ENCODE results near the gene PRAMEF9. TPM values are rescaled to one million over a fixed set of nuclear protein-coding genes. Genes with fewer than 3 reads are reported as not detected.
"Not testable (repeated sequence)": the region's sequence is repeated elsewhere in the genome, so short reads cannot be mapped to it uniquely, and the experiment has no call there.

The PRAMEF9 gene
- total RNA-seq (2014; rRNA removed; shearing (Covaris generic)), result not detected in 2 replicates

DNA sequence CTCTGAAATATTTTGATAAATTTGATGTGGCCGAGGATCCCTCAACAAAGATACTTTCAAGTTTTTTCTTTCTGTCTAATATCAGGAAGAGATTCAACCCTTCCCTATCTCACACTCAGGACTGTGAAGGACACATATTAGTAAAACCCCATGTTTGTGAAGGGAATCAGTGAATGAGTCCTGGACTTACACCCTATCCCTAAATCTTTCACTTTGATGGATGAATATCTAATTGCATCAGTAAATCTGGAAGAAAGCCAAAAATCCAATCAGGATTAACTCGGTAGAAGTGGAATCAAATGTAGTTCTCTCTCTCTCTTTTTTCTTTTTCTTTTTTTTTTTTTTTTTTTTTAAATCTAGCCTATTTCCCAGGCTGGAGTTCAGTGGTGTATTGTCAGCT lies at the start of gene PRAMEF9:
Gene PRAMEF9, plus strand, starts transcription at position 301 of the 400 bp plus-strand sequence. CDS start 3,433 bp downstream, outside the sequence.
- not testable (repeated sequence) for DNase-seq (ENCODE audit: low read depth)

DNA sequence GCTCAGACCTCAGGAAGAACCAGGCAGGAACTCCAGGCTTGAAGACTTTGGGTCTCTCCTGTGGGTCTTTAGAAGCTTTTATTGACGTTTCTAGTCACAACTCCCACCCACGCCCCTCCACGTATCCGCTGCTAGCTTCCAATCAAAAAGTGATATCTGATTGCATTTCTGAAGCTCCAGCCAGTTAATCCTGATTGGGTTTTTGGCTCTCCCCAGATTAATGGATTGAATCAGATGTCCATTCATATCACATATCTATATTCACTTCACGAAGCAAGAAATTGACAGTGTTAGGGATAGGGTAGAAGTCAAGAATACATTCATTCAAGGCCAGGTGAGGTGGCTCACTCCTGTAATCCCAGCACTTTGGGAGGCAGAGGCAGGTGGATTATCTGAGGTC lies 15.7 kb upstream of the PRAMEF9 start, which contains the start of gene PRAMEF26:
Gene PRAMEF26, minus strand, starts transcription at position 101 of the 400 bp plus-strand sequence. CDS start 2,914 bp downstream, outside the sequence.
- not testable (repeated sequence) for DNase-seq (ENCODE audit: low read depth)

DNA sequence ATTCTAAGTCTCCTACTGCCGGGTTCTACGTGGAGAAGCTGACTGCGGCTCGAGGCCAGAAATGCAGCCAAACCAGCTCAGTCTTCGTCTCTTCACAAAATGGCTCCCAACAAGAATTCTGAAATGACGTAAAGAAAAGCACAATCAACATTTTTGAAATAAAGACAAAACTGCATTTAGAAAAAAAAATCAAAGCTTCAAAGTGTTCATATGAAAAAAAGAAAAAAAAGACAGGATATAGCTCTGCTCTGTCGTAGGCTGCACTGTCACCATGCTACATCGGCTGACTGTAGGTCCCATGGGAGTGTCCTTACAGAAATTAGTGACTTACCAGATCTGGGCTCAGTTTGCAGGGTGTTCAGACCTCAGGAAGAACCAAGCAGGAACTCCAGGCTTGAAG lies 6.1 kb upstream of the PRAMEF9 start, which contains the start of gene HNRNPCL4:
Gene HNRNPCL4, minus strand, starts transcription at position 101 of the 400 bp plus-strand sequence. CDS start 164 bp downstream, outside the sequence.
- DNase-seq (ENCODE audit: low read depth), result not testable (repeated sequence)

DNA sequence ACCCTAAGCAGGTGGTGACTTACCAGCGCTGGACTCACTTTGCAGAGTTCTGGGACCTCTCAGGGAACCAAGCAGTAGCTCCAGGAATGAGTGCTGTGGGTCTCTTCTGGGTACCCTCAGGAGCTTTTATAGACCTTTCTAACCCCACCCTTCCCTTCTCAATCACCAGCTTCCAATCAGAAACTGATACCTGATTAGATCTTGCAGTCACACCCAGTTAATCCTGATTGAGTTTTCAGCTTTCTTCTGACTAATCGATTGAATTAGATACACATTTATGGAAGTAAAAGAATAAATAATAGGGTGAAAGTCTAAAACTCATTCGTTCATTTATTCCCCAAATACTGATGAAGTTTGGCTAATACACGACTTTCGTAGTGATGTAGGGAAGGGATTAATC lies 29.7 kb downstream of the PRAMEF9 start, which contains the start of gene PRAMEF13:
Gene PRAMEF13, minus strand, starts transcription at position 101 of the 400 bp plus-strand sequence. CDS start 1,820 bp downstream, outside the sequence.
- DNase-seq (ENCODE audit: low read depth), result not testable (repeated sequence)

DNA sequence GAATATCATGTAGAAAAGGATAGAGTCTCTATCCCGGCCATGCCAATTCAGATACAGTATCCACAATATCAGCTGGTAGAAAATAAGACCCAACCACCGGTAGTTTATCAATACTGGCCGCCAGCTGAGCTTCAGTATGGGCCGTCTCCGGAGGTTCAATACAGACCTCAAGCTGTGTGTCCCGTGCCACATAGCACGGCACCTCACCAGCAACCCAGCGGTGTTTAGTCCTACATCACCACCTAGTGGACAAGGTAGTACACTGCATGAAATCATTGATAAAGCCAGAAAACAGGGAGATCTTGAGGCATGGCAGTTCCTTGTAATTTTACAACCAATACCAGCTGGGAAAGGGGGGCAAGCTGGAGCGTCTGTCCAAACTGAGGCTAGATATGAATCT lies 37.1 kb downstream of the PRAMEF9 start:
- not testable (repeated sequence) for DNase-seq (ENCODE audit: low read depth)

DNA sequence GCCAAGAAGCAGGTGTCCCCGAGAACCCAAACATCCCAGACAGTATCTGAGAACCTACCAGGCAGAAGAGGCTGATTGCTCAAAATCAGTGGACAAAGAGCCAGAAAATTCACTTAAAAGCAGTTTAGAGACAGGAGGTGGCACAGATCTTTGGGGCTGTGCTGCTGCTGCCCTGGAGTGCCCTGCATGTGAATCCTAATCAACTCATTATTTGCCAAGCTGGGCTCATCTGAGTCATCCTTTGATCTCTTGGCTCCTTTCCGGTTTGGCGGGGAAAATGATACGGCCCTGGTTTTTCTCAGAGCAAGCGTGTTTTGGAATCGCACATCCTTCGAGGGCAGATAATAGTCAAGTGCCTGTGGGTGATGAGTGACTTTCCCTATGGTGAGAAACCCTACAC lies 45.0 kb downstream of the PRAMEF9 start:
- not testable (repeated sequence) for DNase-seq (ENCODE audit: low read depth)

DNA sequence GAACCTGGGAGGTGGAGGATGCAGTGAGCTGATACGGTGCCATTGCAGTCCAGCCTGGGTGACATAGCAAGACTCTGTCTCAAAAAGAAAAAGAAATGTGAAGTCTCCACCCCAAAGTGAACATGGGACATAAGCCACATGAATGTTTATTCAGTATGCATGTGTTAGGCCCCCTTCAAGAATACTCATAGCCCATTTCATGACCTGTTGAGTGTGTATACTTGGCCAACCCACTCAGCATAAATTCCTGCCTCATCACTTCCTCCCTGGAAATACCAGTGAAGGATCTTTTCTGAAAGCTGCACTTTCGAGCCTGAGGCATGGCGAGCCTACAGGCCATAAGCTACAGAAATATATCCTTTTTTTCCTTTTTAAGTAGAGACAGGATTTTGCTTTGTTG lies 47.6 kb downstream of the PRAMEF9 start:
- DNase-seq (ENCODE audit: low read depth), result not testable (repeated sequence)

DNA sequence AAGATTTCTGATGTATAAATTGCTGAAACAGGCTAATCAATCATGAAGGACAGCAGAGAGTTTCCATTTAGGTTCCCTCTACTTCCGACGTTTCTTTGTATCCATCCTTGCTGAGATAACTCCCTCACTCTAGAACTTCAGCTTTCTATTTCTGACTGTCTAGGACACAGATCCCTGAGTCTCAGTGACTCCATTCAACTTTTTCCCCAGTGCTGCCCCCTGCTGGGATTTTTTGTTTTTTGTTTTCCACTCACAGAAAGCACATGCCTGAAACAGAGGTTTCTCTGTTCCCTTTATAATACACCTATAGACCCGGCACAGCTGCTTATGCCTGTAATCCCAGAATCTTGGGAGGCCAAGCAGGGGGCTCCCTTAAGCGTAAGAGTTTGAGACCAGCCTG lies 51.1 kb downstream of the PRAMEF9 start:
- not testable (repeated sequence) for DNase-seq (ENCODE audit: low read depth)

DNA sequence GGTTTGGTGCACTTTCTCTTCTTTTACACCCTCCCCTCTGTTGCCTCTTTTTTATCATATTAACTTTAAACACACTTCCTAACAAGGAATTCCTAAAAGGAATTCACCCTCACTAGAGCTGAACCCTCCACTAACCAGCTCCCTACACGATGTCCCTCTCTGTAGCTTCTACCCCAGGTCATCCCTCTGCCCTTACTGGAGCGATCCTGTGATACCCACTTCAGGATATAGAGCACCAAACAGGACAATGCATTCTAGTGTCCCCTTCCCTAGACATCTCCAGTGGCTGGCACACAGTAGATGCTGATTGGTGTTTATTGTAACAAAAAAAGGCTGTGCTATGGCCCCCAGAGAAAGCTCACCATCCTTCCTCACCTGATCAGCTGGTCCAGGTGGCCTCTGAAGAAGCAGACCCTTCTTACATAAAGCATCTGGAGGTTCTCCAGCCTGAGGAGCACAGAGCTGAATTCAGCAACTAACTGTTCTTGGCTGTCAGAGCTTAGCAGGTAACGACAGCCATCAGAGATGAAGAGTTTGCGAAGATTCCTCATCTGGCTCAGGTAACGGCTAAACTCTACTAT lies 52.9 kb downstream of the PRAMEF9 start:
- DNase-seq (ENCODE audit: low read depth), result no peak

DNA sequence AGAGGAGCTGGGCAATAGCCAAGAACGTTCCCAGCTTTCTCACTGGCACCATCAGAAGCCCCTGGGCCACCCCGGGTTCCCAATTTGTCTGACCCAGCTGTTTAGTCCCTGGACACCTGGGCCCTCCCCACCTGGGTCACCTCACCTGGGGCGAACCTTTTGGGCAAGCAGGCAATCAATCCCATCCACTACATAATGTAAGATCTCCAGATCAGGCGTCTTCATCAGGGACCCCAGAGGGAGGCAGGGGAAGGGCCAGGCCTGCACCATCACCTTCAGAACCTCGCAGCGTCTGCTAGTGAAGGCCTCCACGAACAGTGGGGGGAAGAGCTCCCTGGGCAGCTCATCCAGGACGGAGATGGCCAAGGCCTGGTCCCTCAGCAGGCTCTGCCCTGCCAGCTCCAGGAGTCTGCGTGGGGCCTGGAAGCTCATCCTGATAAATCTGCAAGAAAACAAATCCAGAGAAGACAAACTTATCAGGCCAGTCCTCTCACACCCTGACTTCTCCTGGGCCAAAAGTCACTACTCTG lies 54.1 kb downstream of the PRAMEF9 start, which contains the start of gene PRAMEF18:
Gene PRAMEF18, minus strand, starts transcription at position 480 of the 530 bp plus-strand sequence. Its CDS starts 48 bp downstream, at position 432.
- DNase-seq (ENCODE audit: low read depth), result not testable (repeated sequence)

DNA sequence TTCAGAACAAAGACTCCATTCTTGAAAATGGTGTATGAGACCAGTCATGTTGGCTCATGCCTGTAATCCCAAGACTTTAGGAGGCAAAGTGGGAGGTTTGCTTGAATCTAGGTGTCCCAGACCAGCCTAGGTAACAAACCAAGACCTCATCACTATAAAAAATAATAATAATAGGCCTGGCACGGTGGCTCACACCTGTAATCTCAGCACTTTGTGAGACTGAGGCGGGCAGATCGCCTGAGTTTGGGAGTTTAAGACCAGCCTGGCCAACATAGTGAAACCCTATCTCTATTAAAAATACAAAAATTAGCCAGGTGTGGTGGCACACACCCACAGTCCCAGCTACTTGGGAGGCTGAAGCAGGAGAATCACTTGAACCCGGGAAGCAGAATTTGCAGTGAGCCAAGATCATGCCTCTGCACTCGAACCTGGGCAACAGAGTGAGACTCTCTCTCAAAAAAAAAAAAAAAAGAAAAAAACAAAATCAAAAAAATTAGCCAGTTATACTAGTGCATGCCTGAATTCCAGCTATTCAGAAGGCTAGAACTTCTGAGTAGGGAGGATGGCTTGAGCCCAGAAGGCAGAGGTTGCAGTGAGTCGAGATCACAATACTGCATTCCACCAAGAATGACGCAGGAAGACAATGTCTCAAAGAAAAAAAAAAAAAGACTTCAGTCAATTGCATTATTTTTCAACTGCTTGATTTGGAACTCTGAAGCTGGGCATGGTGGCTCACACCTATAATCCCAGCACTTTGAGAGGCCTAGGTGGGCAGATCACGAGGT lies 55.8 kb downstream of the PRAMEF9 start:
- DNase-seq (ENCODE audit: low read depth), result not testable (repeated sequence)

DNA sequence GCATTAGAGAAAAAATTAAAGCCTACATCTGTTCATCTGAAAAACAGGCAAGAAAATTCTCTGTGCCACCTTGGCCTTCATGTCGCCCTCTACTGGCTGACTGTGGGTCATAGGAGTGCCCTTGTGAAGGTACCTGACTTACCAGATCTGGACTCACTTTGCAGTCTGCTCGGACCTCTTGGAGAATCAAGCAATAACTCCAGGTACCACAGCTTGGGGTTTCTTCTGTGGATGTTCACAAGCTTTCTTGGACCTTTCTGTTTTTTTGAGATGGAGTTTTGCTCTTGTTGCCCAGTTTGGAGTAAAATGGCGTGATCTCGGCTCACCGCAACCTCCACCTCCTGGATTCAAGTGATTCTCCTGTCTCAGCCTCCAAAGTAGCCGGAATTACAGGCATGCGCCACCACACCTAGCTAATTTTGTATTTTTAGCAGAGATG lies 56.7 kb downstream of the PRAMEF9 start:
- peak; percentile 23 for DNase-seq (ENCODE audit: low read depth)

Other genes starting within 250 kb of the PRAMEF9 start
- not detected in 2 replicates for gene PRAMEF6, start 224.3 kb upstream of the PRAMEF9 start, total RNA-seq (2014; rRNA removed; shearing (Covaris generic))
- gene PRAMEF27, start 115.3 kb upstream of the PRAMEF9 start, total RNA-seq (2014; rRNA removed; shearing (Covaris generic)), result not detected in 2 replicates
- gene HNRNPCL3, start 111.1 kb upstream of the PRAMEF9 start, total RNA-seq (2014; rRNA removed; shearing (Covaris generic)), result not detected in 2 replicates
- not detected in 2 replicates for gene PRAMEF25, start 101.1 kb upstream of the PRAMEF9 start, total RNA-seq (2014; rRNA removed; shearing (Covaris generic))
- not detected in 2 replicates for gene HNRNPCL2, start 55.0 kb upstream of the PRAMEF9 start, total RNA-seq (2014; rRNA removed; shearing (Covaris generic))
- not detected in 2 replicates for gene PRAMEF26, start 15.8 kb upstream of the PRAMEF9 start, total RNA-seq (2014; rRNA removed; shearing (Covaris generic))
- gene HNRNPCL4, start 6.2 kb upstream of the PRAMEF9 start, total RNA-seq (2014; rRNA removed; shearing (Covaris generic)), result not detected in 2 replicates
- gene PRAMEF13, start 29.6 kb downstream of the PRAMEF9 start, total RNA-seq (2014; rRNA removed; shearing (Covaris generic)), result not detected in 2 replicates
- not detected in 2 replicates for gene PRAMEF18, start 54.3 kb downstream of the PRAMEF9 start, total RNA-seq (2014; rRNA removed; shearing (Covaris generic))
- not detected in 2 replicates for gene PRAMEF5, start 82.3 kb downstream of the PRAMEF9 start, total RNA-seq (2014; rRNA removed; shearing (Covaris generic))
- gene PRAMEF8, start 113.3 kb downstream of the PRAMEF9 start, total RNA-seq (2014; rRNA removed; shearing (Covaris generic)), result not detected in 2 replicates
- not detected in 2 replicates for gene PRAMEF33, start 131.7 kb downstream of the PRAMEF9 start, total RNA-seq (2014; rRNA removed; shearing (Covaris generic))
- not detected in 2 replicates for gene PRAMEF15, start 143.7 kb downstream of the PRAMEF9 start, total RNA-seq (2014; rRNA removed; shearing (Covaris generic))
- not detected in 2 replicates for gene PRAMEF14, start 175.3 kb downstream of the PRAMEF9 start, total RNA-seq (2014; rRNA removed; shearing (Covaris generic))
- not detected in 2 replicates for gene PRAMEF19, start 200.1 kb downstream of the PRAMEF9 start, total RNA-seq (2014; rRNA removed; shearing (Covaris generic))
- not detected in 2 replicates for gene PRAMEF17, start 217.8 kb downstream of the PRAMEF9 start, total RNA-seq (2014; rRNA removed; shearing (Covaris generic))
- gene PRAMEF20, start 238.6 kb downstream of the PRAMEF9 start, total RNA-seq (2014; rRNA removed; shearing (Covaris generic)), result not detected in 2 replicates

Data from RPMI7951 (cell line).